Frontal cortex (tissue), 4 donors: Measurements from ENCODE around the gene CIC. TPM values are rescaled to one million over a fixed set of nuclear protein-coding genes. Genes with fewer than 3 reads are reported as not detected.

Experiments used
- DNase-seq, 2 donors: peaks; one replicate each; pipeline ENCODE4 v3.0.0; 2012; ENCODE audit warnings: low spot score in 2 of 2
- FAIRE-seq: peaks from 2 replicates; lab custom pipeline; 2012; peaks lifted over from hg19 to GRCh38; lab: Jason Lieb, UNC
- total RNA-seq: library from RNA; depleted of rRNA; stranded (reverse); fragments of >200 nt; gene quantifications from one replicate; pipeline ENCODE4 v1.2.3, GENCODE V29; 2014
- donor health status: control.
- donor health status: control.
- donor health status: control.

CIC gene
- total RNA-seq = 15.5 TPM

DNA sequence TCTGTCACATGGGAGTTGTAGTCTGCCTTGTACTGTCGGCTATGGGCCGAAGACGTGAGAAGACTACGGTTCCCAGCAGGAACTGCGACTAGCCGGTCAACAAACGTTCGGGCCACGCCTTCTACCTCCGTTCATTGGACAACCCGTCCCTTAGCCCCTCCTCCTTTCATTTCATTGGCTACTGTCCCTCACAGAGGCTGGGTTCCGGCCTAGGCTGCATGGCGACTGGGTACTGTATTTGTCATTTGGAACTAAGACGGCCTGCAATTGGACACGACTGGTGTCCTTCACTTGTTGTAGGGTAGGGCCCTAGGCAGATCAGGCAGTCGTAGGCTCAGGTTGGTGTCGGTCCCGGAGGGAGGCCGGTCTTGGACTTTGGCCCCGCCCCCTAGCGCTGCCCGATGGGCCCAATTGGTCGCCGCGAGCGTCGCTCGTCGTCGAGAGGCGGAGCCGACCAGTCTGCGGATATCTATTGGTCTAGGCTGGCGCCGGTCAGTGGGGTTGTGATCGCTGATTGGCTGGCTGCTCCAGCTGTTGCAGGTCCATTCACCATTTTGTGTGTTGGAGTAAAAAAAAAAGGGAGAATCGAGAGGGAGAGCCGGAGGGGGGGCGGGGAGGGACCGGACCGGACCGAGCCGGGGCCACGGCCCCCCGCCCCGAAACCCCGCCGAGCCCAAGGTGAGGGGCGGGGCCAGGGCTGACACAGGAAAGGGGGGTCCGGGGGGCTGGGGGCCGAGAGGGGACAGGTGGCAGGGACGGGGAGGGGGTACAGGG is at the start of gene CIC:
Gene CIC, plus strand, starts transcription at position 549 of the 774 bp plus-strand sequence. CDS start 2,532 bp downstream, outside the sequence.
- FAIRE-seq (peak; percentile 99), DNase-seq (peak; percentile 94 to 98)

- DNase-seq (peak; percentile 98 to 99), FAIRE-seq (no peak)
These were observed 49.0 kb upstream of the CIC start, which contains the start of gene ZNF526 for GRCh38 chr19:42219812-42220750. Gene ZNF526, plus strand, starts transcription at chr19:42220312. Its CDS starts 4,092 bp downstream, at chr19:42224404.

GRCh38 chr19:42220751-42221097 is 48.3 kb upstream of the CIC start:
- DNase-seq (no peak), FAIRE-seq (no peak)

DNA sequence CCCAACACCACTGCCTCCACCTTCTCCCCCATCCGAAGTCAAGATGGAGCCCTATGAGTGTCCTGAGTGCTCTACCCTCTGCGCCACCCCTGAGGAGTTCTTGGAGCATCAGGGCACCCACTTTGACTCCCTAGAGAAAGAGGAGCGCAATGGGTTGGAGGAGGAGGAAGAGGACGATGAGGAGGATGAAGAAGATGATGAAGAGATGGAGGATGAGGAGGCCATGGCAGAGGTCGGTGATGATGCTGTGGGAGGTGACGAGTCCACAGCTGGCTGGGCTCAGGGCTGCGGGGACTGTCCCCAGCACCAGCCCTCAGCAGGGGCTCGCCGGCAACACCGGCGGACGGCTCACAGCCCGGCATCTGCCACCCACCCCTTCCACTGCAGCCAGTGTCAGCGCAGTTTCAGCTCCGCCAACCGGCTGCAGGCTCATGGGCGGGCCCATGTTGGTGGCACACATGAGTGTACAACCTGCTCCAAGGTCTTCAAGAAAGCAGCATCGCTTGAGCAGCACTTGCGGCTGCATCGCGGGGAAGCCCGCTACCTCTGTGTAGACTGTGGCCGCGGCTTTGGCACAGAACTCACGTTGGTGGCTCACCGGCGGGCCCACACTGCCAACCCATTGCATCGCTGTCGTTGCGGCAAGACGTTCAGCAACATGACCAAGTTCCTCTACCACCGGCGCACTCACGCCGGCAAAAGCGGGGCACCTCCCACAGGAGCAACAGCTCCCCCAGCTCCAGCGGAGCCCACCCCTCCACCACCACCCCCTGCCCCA is 43.9 kb upstream of the CIC start:
- no peak for FAIRE-seq
- no peak for DNase-seq

DNA sequence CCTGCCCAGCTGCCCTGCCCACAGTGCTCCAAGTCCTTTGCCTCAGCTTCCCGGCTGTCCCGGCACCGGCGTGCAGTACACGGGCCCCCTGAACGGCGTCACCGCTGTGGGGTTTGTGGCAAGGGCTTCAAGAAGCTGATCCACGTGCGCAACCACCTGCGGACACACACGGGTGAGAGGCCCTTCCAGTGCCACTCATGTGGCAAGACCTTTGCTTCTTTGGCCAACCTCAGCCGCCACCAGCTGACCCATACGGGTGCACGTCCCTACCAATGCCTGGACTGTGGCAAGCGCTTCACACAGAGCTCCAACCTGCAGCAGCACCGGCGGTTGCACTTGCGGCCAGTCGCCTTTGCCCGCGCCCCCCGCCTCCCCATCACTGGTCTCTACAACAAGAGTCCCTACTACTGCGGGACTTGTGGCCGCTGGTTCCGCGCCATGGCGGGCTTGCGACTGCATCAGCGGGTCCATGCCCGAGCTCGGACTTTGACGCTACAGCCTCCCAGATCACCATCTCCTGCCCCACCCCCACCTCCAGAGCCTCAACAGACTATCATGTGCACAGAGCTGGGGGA is 43.2 kb upstream of the CIC start:
- DNase-seq = no peak
- no peak for FAIRE-seq

DNA sequence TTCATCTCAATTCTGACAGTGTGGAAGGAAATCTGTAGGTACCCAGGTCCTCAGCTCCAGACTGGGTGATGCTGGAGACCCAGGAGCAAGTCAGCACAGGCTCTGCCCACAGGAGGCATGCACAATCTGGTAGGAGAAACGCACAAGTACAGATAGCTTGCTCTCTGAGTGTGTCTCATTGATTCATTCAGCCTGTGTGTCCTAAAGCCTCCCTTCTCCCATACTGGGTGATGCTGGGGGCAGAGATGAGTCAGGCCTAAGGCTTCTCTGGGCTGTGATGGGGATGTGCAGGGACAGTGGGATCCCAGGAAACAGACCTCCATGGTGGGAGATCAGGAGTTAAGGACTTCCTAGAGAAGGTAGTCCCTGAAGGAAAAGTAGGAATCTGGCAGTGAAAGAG is 42.2 kb upstream of the CIC start:
- DNase-seq = no peak
- no peak for FAIRE-seq

GRCh38 chr19:42228641-42229040 is 40.4 kb upstream of the CIC start:
- DNase-seq (no peak), FAIRE-seq (no peak)

- DNase-seq = no peak
- no peak for FAIRE-seq
These were observed 39.7 kb upstream of the CIC start for GRCh38 chr19:42229301-42229854.

DNA sequence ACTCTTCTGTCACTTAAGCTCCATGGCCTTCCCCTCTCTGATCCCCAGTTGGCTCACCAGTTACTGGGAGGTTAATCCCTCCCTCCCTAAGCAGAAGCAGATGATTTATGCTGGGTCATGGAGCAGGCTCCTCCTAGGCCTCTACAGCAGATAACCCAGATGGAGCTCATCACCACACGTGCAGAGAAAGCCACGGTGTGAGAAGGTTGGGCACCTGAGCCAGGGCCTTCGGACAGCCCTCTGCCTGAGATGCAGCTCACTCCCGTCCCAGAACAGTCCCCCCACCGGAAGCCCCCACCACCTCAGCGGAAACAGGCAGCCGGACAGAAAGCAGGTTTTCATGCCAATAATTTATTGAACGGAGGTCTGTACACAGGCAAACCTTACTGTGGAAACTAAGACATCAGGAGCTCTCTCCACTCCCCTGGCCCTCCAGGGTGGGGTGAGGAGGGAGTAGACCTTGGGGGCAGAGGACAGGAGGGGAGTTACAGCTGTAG is 39.1 kb upstream of the CIC start:
- DNase-seq = no peak
- no peak for FAIRE-seq

DNA sequence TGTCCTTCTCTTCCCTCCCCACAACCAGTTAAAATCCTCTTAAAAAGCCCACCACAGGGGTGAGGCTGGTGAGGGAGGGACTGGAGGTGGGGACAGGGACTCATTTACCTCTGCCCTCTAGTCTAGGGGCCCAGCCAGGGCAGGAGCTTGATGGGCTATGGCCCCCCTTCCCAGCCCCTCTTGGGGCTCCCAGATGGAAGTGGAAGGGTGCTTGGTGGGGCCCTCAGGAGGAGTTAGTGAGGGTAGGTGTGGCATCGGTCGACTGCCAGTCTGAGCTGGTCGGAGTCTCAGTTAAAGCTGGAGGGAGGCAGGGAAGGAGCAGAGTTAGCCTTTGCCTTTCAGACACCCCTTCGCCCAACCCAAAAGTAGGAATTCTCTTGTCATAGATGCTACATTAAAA is 38.5 kb upstream of the CIC start:
- FAIRE-seq (no peak), DNase-seq (no peak)

- FAIRE-seq (no peak), DNase-seq (no peak)
These were observed 36.6 kb upstream of the CIC start for GRCh38 chr19:42232435-42232834.

- FAIRE-seq (no peak), DNase-seq (no peak)
These were observed 35.9 kb upstream of the CIC start for GRCh38 chr19:42233106-42233505.

DNA sequence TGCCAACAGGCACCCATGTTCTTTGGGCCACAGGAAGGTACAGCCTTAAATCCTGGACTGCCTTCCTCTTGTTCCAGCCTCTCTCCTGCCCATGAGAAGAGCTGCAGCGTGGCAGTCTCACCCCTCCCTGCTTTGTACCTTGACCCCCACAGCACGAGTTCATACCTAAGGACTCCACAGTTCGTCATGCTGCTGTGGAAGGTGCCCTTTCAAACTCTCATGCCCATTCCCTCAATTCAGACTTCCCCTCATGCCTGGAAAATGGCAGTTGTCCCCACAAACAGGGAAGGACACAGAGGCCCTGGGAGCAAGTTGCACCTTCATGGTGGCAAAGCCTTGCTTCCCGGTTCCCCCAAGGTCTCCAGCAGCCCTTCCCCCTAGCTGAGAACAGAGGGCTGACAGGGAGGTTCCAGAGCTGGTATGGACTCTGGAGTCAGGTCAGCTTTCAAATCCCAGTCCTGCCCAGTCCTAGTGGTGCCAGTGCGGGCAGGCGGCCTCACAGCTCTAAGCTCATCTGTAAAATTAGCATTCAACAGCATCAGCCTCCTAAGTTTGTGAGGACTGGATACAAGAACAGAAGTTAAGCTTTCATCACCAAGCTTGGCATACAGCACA is 35.3 kb upstream of the CIC start:
- no peak for FAIRE-seq
- no peak for DNase-seq

GRCh38 chr19:42234364-42234763 is 34.7 kb upstream of the CIC start:
- FAIRE-seq (no peak), DNase-seq (no peak)

DNA sequence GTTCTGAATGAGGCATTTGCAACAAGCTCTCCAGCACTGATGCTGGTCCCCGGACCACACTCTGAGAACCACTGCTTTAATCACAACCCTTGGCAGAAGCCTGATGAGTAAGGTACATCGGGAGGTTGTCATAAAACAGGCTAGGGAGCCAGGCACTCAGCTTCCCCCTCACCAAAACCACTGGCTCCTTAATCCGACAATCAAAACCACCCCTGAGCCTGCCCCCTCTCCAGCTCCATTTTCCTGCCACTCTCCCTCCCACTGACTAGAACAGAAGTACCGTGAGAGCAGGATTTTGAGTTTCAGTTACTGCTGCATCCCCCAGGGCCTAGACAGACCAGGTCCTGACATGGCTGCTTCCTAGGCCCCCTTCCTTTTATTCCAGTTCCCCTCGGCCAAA is 33.9 kb upstream of the CIC start:
- DNase-seq = no peak
- no peak for FAIRE-seq

GRCh38 chr19:42239544-42240220 is 29.4 kb upstream of the CIC start:
- FAIRE-seq (no peak), DNase-seq (no peak)

DNA sequence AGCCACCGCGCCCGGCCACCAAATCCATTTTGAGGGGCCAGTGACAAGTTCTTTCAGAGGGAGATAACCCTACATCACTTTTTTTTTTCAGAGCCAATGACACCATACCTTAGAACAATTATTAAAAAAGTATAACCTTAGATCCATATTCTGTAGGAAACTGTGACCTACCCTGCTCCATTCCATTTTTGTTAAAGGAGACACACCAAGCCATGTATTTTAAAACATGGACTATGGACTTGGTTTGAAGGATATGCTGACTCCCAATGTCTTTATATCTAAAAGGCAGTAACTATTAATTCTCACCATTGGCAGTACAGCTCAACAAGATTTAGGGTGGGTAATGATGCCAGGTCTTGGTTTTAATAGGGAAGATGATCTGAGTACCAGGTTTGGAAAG is 27.8 kb upstream of the CIC start:
- DNase-seq (no peak), FAIRE-seq (no peak)

DNA sequence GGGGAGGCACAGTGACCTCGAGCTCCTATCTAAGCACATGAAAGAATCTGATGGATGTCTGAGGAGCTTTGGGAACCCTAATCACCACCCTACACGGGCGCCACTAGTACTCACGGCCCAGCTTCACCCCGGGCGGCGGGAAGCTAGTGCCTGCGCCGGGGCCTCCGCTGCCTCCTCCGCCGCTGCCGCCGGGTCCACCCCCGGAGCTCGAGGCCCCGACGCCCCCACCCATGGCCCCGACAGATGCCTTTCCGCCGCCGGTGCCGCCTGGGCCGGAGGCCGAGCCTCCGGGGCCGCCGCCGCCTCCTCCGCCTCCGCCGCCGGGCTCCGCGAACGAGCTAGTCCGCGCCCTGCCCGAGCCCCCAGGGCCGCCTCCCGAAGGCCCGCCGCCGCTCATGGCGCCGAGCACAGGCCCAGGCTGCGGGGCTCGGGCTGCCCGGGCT is 27.0 kb upstream of the CIC start:
- FAIRE-seq (no peak), DNase-seq (no peak)
